HG03097 (cell line): Measurements from ENCODE around the gene NDNF.

ENCODE experiments used
- ATAC-seq: cut with Tn5 transposase; IDR thresholded peaks from one replicate; pipeline ENCODE4 v1.9.1; 2021; ENCODE audit not compliant: unreplicated experiment, low FRiP score

Gene NDNF

GRCh38 chr4:121016611-121017010 lies 55.7 kb downstream of the NDNF start:
- no peak for ATAC-seq

GRCh38 chr4:121015421-121015820 lies 56.9 kb downstream of the NDNF start:
- ATAC-seq = no peak

- no peak for ATAC-seq
These were observed 57.8 kb downstream of the NDNF start for GRCh38 chr4:121014544-121014943.

- ATAC-seq = no peak
These were observed 60.5 kb downstream of the NDNF start for GRCh38 chr4:121011780-121012340.

GRCh38 chr4:121011138-121011537 lies 61.2 kb downstream of the NDNF start:
- no peak for ATAC-seq

- ATAC-seq = no peak
These were observed 62.5 kb downstream of the NDNF start for GRCh38 chr4:121009578-121010478.

- no peak for ATAC-seq
These were observed 64.7 kb downstream of the NDNF start for GRCh38 chr4:121007660-121008059.

GRCh38 chr4:121003863-121004262 lies 68.5 kb downstream of the NDNF start:
- no peak for ATAC-seq

- no peak for ATAC-seq
These were observed 76.9 kb downstream of the NDNF start for GRCh38 chr4:120995266-120996010.

GRCh38 chr4:120994521-120994920 lies 77.8 kb downstream of the NDNF start:
- ATAC-seq = no peak

GRCh38 chr4:120991885-120992284 lies 80.5 kb downstream of the NDNF start:
- ATAC-seq = no peak

GRCh38 chr4:120990246-120990645 lies 82.1 kb downstream of the NDNF start:
- ATAC-seq = no peak
